Gastroesophageal sphincter (tissue), 3 donors: ENCODE data around the gene GRAMD4.

ENCODE experiments used
- POLR2A ChIP-seq, 2 donors: fragments of 450-650 bp; IDR thresholded peaks; one replicate each; pipeline ENCODE4 v1.6.1; 2017; ENCODE audit warnings: antibody characterized with exemption in 2 of 2, mild to moderate bottlenecking in 2 of 2, moderate library complexity in 1 of 2
- TF ChIP-seq, protein P1 (sequence below), 4 experiments: fragments of 200-600 bp in 2 of 4; fragments of 450-650 bp in 2 of 4; sonication (generic) in 1 of 4; IDR thresholded peaks; one replicate each; pipeline ENCODE4 v1.5.1; 2017 to 2019; ENCODE audit warnings: antibody characterized with exemption in 4 of 4, mild to moderate bottlenecking in 2 of 4, moderate library complexity in 2 of 4

GRCh38 chr22:46586123-46586519, 34.1 kb upstream of the GRAMD4 start:
- TF ChIP-seq, protein P1, sequence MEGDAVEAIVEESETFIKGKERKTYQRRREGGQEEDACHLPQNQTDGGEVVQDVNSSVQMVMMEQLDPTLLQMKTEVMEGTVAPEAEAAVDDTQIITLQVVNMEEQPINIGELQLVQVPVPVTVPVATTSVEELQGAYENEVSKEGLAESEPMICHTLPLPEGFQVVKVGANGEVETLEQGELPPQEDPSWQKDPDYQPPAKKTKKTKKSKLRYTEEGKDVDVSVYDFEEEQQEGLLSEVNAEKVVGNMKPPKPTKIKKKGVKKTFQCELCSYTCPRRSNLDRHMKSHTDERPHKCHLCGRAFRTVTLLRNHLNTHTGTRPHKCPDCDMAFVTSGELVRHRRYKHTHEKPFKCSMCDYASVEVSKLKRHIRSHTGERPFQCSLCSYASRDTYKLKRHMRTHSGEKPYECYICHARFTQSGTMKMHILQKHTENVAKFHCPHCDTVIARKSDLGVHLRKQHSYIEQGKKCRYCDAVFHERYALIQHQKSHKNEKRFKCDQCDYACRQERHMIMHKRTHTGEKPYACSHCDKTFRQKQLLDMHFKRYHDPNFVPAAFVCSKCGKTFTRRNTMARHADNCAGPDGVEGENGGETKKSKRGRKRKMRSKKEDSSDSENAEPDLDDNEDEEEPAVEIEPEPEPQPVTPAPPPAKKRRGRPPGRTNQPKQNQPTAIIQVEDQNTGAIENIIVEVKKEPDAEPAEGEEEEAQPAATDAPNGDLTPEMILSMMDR (IDR thresholded peaks at IDR 0.05) = no peak
- no peak for TF ChIP-seq POLR2A (IDR thresholded peaks at IDR 0.05)
